Activated B cell treated with CpG ODN at 0.5 μM for 24 hours (primary cell): ENCODE data around the gene ARFGAP2. TPM values are rescaled to one million over a fixed set of nuclear protein-coding genes. Genes with fewer than 3 reads are reported as not detected.
"Not testable (repeated sequence)": the region's sequence is repeated elsewhere in the genome, so short reads cannot be mapped to it uniquely, and the experiment has no call there.

ENCODE experiments used
- ATAC-seq: fragments of 200-7000 bp; cut with Tn5 transposase; one replicate; pipeline ENCODE4 v1.10.0; 2021; ENCODE audit warnings: low read depth, mild to moderate bottlenecking, moderate library complexity
- CTCF ChIA-PET: fragments of 350-600 bp; sonication (Branson Sonifier 250); formaldehyde crosslinking; loops from one replicate; lab custom pipeline; 2021; ENCODE audit warnings: antibody characterized with exemption; lab: Charles Lee
- POLR2A ChIA-PET: fragments of 350-600 bp; sonication (Branson Sonifier 250); formaldehyde crosslinking; loops from one replicate; lab custom pipeline; 2021; ENCODE audit warnings: antibody characterized with exemption; lab: Charles Lee
- DNase-seq: peaks from one replicate; pipeline ENCODE4 v3.0.0; 2022
- H3K27ac Mint-ChIP-seq: one replicate; pipeline ENCODE4 v1.8.0; 2020; ENCODE audit warnings: mixed read lengths
- H3K27me3 Mint-ChIP-seq: one replicate; pipeline ENCODE4 v1.8.0; 2021; ENCODE audit warnings: mixed read lengths
- H3K36me3 Mint-ChIP-seq: one replicate; pipeline ENCODE4 v1.8.0; 2021; ENCODE audit warnings: low read depth, mixed read lengths
- H3K4me1 Mint-ChIP-seq: one replicate; pipeline ENCODE4 v1.8.0; 2021; ENCODE audit warnings: mixed read lengths
- H3K4me3 Mint-ChIP-seq: one replicate; pipeline ENCODE4 v1.8.0; 2020; ENCODE audit warnings: mild to moderate bottlenecking, mixed read lengths
- H3K9me3 Mint-ChIP-seq: one replicate; pipeline ENCODE4 v1.8.0; 2020; ENCODE audit warnings: mixed read lengths
- intact Hi-C: fragments of 100-400 bp; cut with micrococcal nuclease; formaldehyde crosslinking; loops from one replicate; pipeline ENCODE4 v1.15.1; 2024
- total RNA-seq: library from RNA; stranded (reverse); gene quantifications from 2 replicates; pipeline ENCODE4 v1.2.3, GENCODE V29; 2022
- TF ChIP-seq, protein P1 (sequence below): fragments of 200-600 bp; IDR thresholded peaks from one replicate; pipeline ENCODE4 v1.8.0; 2022; ENCODE audit warnings: antibody characterized with exemption, mild to moderate bottlenecking

The ARFGAP2 gene
- total RNA-seq, 1 donor from 2014 or later = 176 TPM

DNA sequence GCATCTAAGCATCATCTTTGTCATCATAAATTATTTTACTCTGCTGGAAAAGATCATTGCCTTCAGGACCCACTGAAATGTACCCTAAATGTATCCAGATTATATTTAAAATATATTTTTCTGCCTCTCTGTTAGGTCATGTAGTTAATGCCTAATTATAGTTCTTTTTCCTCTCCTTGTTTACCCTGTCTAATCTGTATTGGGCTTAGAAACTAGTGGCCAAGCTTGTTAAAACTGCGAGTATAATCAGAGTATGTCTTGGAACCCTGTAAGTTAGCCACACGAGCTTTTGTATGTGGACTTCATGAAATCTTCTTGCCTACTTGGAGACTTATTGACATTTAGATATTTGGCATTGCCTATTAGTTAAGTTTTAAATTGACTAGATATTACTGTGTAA lies 55.6 kb downstream of the ARFGAP2 start:
- no peaks in the 10 kb centered on the region for H3K27me3 Mint-ChIP-seq
- TF ChIP-seq, protein P1, sequence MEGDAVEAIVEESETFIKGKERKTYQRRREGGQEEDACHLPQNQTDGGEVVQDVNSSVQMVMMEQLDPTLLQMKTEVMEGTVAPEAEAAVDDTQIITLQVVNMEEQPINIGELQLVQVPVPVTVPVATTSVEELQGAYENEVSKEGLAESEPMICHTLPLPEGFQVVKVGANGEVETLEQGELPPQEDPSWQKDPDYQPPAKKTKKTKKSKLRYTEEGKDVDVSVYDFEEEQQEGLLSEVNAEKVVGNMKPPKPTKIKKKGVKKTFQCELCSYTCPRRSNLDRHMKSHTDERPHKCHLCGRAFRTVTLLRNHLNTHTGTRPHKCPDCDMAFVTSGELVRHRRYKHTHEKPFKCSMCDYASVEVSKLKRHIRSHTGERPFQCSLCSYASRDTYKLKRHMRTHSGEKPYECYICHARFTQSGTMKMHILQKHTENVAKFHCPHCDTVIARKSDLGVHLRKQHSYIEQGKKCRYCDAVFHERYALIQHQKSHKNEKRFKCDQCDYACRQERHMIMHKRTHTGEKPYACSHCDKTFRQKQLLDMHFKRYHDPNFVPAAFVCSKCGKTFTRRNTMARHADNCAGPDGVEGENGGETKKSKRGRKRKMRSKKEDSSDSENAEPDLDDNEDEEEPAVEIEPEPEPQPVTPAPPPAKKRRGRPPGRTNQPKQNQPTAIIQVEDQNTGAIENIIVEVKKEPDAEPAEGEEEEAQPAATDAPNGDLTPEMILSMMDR = no peak
- H3K27ac Mint-ChIP-seq = no peak overlapping the region
- H3K36me3 Mint-ChIP-seq = no peaks in the 10 kb centered on the region
- intact Hi-C loops = no loop called here
- ATAC-seq = no peak
- ChIA-PET POLR2A (no interaction called here), CTCF (no interaction called here)
- no peaks in the 10 kb centered on the region for H3K9me3 Mint-ChIP-seq
- H3K4me1 Mint-ChIP-seq = no peaks in the 10 kb centered on the region
- no peak overlapping the region for H3K4me3 Mint-ChIP-seq
- DNase-seq = no peak

DNA sequence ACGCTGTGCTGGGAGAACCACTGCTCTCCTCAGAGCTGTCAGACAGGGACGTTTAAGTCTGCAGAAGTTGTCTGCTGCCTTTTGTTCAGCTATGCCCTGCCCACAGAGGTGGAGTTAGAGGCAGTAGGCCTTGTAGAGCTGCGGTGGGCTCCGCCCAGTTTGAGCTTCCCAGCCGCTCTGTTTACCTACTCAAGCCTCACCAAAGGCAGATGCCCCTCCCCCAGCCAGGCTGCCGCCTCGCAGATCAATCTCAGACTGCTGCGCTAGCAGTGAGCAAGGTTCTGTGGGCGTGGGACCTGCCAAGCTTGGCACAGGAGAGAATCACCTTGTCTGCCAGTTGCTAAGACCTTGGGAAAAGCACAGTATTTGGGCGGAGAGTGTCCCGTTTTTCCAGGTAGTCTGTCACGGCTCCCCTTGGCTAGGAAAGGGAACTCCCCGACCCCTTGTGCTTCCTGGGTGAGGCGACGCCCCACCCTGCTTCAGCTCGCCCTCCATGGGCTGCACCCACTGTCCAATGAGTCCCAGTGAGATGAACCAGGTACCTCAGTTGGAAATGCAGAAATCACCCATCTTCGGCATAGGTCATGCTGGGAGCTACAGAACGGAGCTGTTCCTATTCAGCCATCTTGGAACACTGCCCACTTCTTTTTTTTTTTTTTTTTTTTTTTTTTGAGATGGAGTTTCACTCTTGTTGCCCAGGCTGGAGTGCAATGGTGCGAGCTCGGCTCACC lies 57.6 kb downstream of the ARFGAP2 start:
- CTCF ChIA-PET = interaction anchor here (1.1 kb wide), 1 partner anchor 42 kb away, joined by 3 read pairs; no protein-coding TSS in a partner anchor
- H3K27ac Mint-ChIP-seq, ATAC-seq, intact Hi-C loops, H3K36me3 Mint-ChIP-seq, H3K4me3 Mint-ChIP-seq, DNase-seq, H3K4me1 Mint-ChIP-seq, H3K9me3 Mint-ChIP-seq, H3K27me3 Mint-ChIP-seq: not testable (repeated sequence)
- POLR2A ChIA-PET = interaction anchor here (0.6 kb wide), 1 partner anchor 91 kb away, joined by 6 read pairs; no protein-coding TSS in a partner anchor

Other genes starting within 250 kb of the ARFGAP2 start
- 26.2 and 29.9 TPM in 2 replicates for gene CSTPP1, start 240.1 kb downstream of the ARFGAP2 start, total RNA-seq
- gene PACSIN3, start 9.6 kb upstream of the ARFGAP2 start, total RNA-seq = 1.5 TPM in 2 replicates
- 95.1 and 98.0 TPM in 2 replicates for gene DDB2, start 38.1 kb upstream of the ARFGAP2 start, total RNA-seq
- 18.7 and 22.5 TPM in 2 replicates for gene ACP2, start 71.9 kb upstream of the ARFGAP2 start, total RNA-seq
- gene NR1H3, start 81.1 kb upstream of the ARFGAP2 start, total RNA-seq = 3.9 and 4.9 TPM in 2 replicates
- gene MADD, start 93.3 kb upstream of the ARFGAP2 start, total RNA-seq = 60.9 and 86.9 TPM in 2 replicates
- gene MYBPC3, start 175.8 kb upstream of the ARFGAP2 start, total RNA-seq = 0.46 and 0.69 TPM in 2 replicates
- 63.9 and 68.8 TPM in 2 replicates for gene SPI1, start 201.7 kb upstream of the ARFGAP2 start, total RNA-seq
- 27.5 and 28.2 TPM in 2 replicates for gene SLC39A13, start 231.7 kb upstream of the ARFGAP2 start, total RNA-seq
- 101 and 126 TPM in 2 replicates for gene PSMC3, start 249.6 kb upstream of the ARFGAP2 start, total RNA-seq